ENCODE measurements around the gene RAD23A.

RAD23A gene

GRCh38 chr19:12939975-12940423 lies 5.7 kb upstream of the RAD23A start:
- peaks cover 9% of the 10 kb centered on the region; the same call in 1 of the 2 replicates for H3K4me1 ChIP-seq (ENCODE audit: insufficient read depth, low read length)
- peak overlapping the region; percentile 98; the same call in 1 of the 2 replicates for H3K9ac ChIP-seq (ENCODE audit: low read depth, low read length)
- peak overlapping the region; percentile 100 for H3K4me3 ChIP-seq (ENCODE audit: low read length)
- no peaks in the 10 kb centered on the region for H3K9me3 ChIP-seq (ENCODE audit: insufficient read depth, low read depth, low read length)
- no peaks in the 10 kb centered on the region for H3K27me3 ChIP-seq (ENCODE audit: insufficient read depth, low read length)
- H3K27ac ChIP-seq (ENCODE audit: low read length) = no peak overlapping the region
- peaks cover 64% of the 10 kb centered on the region for H3K36me3 ChIP-seq (ENCODE audit: insufficient read depth, low read depth, low read length)

GRCh38 chr19:12940897-12941296 lies 4.8 kb upstream of the RAD23A start:
- Histone ChIP-seq H3K4me3 (ENCODE audit: low read length) (peak overlapping the region; percentile 100), H3K27me3 (ENCODE audit: insufficient read depth, low read length) (no peaks in the 10 kb centered on the region), H3K27ac (ENCODE audit: low read length) (no peak overlapping the region), H3K9ac (ENCODE audit: low read depth, low read length) (no peak overlapping the region), H3K4me1 (ENCODE audit: insufficient read depth, low read length) (peaks cover 9% of the 10 kb centered on the region; the same call in 1 of the 2 replicates), H3K9me3 (ENCODE audit: insufficient read depth, low read depth, low read length) (no peaks in the 10 kb centered on the region), H3K36me3 (ENCODE audit: insufficient read depth, low read depth, low read length) (peaks cover 66% of the 10 kb centered on the region)

- Histone ChIP-seq H3K9ac (ENCODE audit: low read depth, low read length) (no peak overlapping the region), H3K27me3 (ENCODE audit: insufficient read depth, low read length) (no peaks in the 10 kb centered on the region), H3K4me3 (ENCODE audit: low read length) (no peak overlapping the region), H3K9me3 (ENCODE audit: insufficient read depth, low read depth, low read length) (no peaks in the 10 kb centered on the region), H3K36me3 (ENCODE audit: insufficient read depth, low read depth, low read length) (peaks cover 80% of the 10 kb centered on the region), H3K4me1 (ENCODE audit: insufficient read depth, low read length) (peaks cover 4% of the 10 kb centered on the region; the same call in 1 of the 2 replicates), H3K27ac (ENCODE audit: low read length) (no peak overlapping the region)
Measured at GRCh38 chr19:12943437-12944044, 2.1 kb upstream of the RAD23A start.

- Histone ChIP-seq H3K9ac (ENCODE audit: low read depth, low read length) (no peak overlapping the region), H3K4me1 (ENCODE audit: insufficient read depth, low read length) (peaks cover 4% of the 10 kb centered on the region; the same call in 1 of the 2 replicates), H3K36me3 (ENCODE audit: insufficient read depth, low read depth, low read length) (peaks cover 80% of the 10 kb centered on the region), H3K9me3 (ENCODE audit: insufficient read depth, low read depth, low read length) (no peaks in the 10 kb centered on the region), H3K4me3 (ENCODE audit: low read length) (no peak overlapping the region), H3K27ac (ENCODE audit: low read length) (no peak overlapping the region), H3K27me3 (ENCODE audit: insufficient read depth, low read length) (no peaks in the 10 kb centered on the region)
Measured at GRCh38 chr19:12944104-12944674, 1.5 kb upstream of the RAD23A start.

GRCh38 chr19:12946092-12946721 lies 545 bp downstream of the RAD23A start:
- H3K9ac ChIP-seq (ENCODE audit: low read depth, low read length) = peak overlapping the region; percentile 93
- H3K36me3 ChIP-seq (ENCODE audit: insufficient read depth, low read depth, low read length) = peaks cover 80% of the 10 kb centered on the region
- peak overlapping the region; percentile 92 for H3K4me3 ChIP-seq (ENCODE audit: low read length)
- H3K27me3 ChIP-seq (ENCODE audit: insufficient read depth, low read length) = no peaks in the 10 kb centered on the region
- H3K9me3 ChIP-seq (ENCODE audit: insufficient read depth, low read depth, low read length) = no peaks in the 10 kb centered on the region
- H3K27ac ChIP-seq (ENCODE audit: low read length) = peak overlapping the region; percentile 26
- no peaks in the 10 kb centered on the region; the same call in 1 of the 2 replicates for H3K4me1 ChIP-seq (ENCODE audit: insufficient read depth, low read length)

- Histone ChIP-seq H3K4me1 (ENCODE audit: insufficient read depth, low read length) (no peaks in the 10 kb centered on the region; the same call in 1 of the 2 replicates), H3K4me3 (ENCODE audit: low read length) (peak overlapping the region; percentile 92), H3K36me3 (ENCODE audit: insufficient read depth, low read depth, low read length) (peaks cover 78% of the 10 kb centered on the region)
Measured at GRCh38 chr19:12946731-12947496, 1.3 kb downstream of the RAD23A start.

GRCh38 chr19:12947702-12948611 lies 2.3 kb downstream of the RAD23A start:
- H3K4me1 ChIP-seq (ENCODE audit: insufficient read depth, low read length) = no peaks in the 10 kb centered on the region; the same call in 1 of the 2 replicates
- no peak overlapping the region for H3K27ac ChIP-seq (ENCODE audit: low read length)
- H3K4me3 ChIP-seq (ENCODE audit: low read length) = no peak overlapping the region
- no peaks in the 10 kb centered on the region for H3K27me3 ChIP-seq (ENCODE audit: insufficient read depth, low read length)
- peaks cover 77% of the 10 kb centered on the region for H3K36me3 ChIP-seq (ENCODE audit: insufficient read depth, low read depth, low read length)
- H3K9me3 ChIP-seq (ENCODE audit: insufficient read depth, low read depth, low read length) = no peaks in the 10 kb centered on the region
- peak overlapping the region; percentile 37; the same call in 1 of the 2 replicates for H3K9ac ChIP-seq (ENCODE audit: low read depth, low read length)

More at GRCh38 chr19:12946731-12947496, 1.3 kb downstream of the RAD23A start:
- no peaks in the 10 kb centered on the region for H3K27me3 ChIP-seq (ENCODE audit: insufficient read depth, low read length)
- H3K9ac ChIP-seq (ENCODE audit: low read depth, low read length) = peak overlapping the region; percentile 93
- no peaks in the 10 kb centered on the region for H3K9me3 ChIP-seq (ENCODE audit: insufficient read depth, low read depth, low read length)
- peak overlapping the region; percentile 26 for H3K27ac ChIP-seq (ENCODE audit: low read length)

GRCh38 chr19:12948612-12949362 lies 3.1 kb downstream of the RAD23A start:
- H3K9me3 ChIP-seq (ENCODE audit: insufficient read depth, low read depth, low read length) = no peaks in the 10 kb centered on the region
- H3K27me3 ChIP-seq (ENCODE audit: insufficient read depth, low read length) = no peaks in the 10 kb centered on the region
- no peak overlapping the region for H3K4me3 ChIP-seq (ENCODE audit: low read length)
- H3K27ac ChIP-seq (ENCODE audit: low read length) = no peak overlapping the region
- no peak overlapping the region for H3K9ac ChIP-seq (ENCODE audit: low read depth, low read length)
- no peaks in the 10 kb centered on the region; the same call in 1 of the 2 replicates for H3K4me1 ChIP-seq (ENCODE audit: insufficient read depth, low read length)
- H3K36me3 ChIP-seq (ENCODE audit: insufficient read depth, low read depth, low read length) = peaks cover 77% of the 10 kb centered on the region

GRCh38 chr19:12949363-12950283 lies 4.0 kb downstream of the RAD23A start:
- no peaks in the 10 kb centered on the region for H3K27me3 ChIP-seq (ENCODE audit: insufficient read depth, low read length)
- peaks cover under 1% of the 10 kb centered on the region; the same call in 1 of the 2 replicates for H3K4me1 ChIP-seq (ENCODE audit: insufficient read depth, low read length)
- no peaks in the 10 kb centered on the region for H3K9me3 ChIP-seq (ENCODE audit: insufficient read depth, low read depth, low read length)
- H3K4me3 ChIP-seq (ENCODE audit: low read length) = no peak overlapping the region
- H3K36me3 ChIP-seq (ENCODE audit: insufficient read depth, low read depth, low read length) = peaks cover 76% of the 10 kb centered on the region
- no peak overlapping the region for H3K9ac ChIP-seq (ENCODE audit: low read depth, low read length)
- H3K27ac ChIP-seq (ENCODE audit: low read length) = no peak overlapping the region
